HCT116 (cell line): Measurements from ENCODE around the gene PRRX2.

Experiments
- EGR1 ChIP-seq: IDR thresholded peaks from 2 replicates; pipeline ENCODE4 v1.6.1; 2012; ENCODE audit warnings: low read depth
- EZH2 ChIP-seq: fragments of 200-600 bp; sonication (generic); IDR thresholded peaks from 2 replicates; pipeline ENCODE4 v1.6.1; 2017; ENCODE audit warnings: antibody characterized with exemption, mixed run types
- EZH2phosphoT487 ChIP-seq: fragments of 200-600 bp; IDR thresholded peaks from 2 replicates; pipeline ENCODE4 v1.6.1; 2018; ENCODE audit warnings: antibody characterized with exemption, borderline replicate concordance
- JUND ChIP-seq: IDR thresholded peaks from 2 replicates; pipeline ENCODE4 v1.6.1; 2012
- POLR2A ChIP-seq: IDR thresholded peaks from 2 replicates; pipeline ENCODE4 v1.7.0; 2011; ENCODE audit warnings: borderline replicate concordance; ENCODE audit not compliant: insufficient read depth, insufficient read length; ENCODE audit errors: extremely low read depth
- POLR2AphosphoS5 ChIP-seq: IDR thresholded peaks from 2 replicates; pipeline ENCODE4 v1.6.1; 2011; ENCODE audit warnings: mild to moderate bottlenecking, low read depth, low read length, moderate library complexity
- RAD21 ChIP-seq: IDR thresholded peaks from 2 replicates; pipeline ENCODE4 v1.6.1; 2012; ENCODE audit warnings: low read depth, mild to moderate bottlenecking
- SP1 ChIP-seq: IDR thresholded peaks from 2 replicates; pipeline ENCODE4 v1.6.1; 2012; ENCODE audit warnings: low read depth
- ZFX ChIP-seq: fragments of 450-650 bp; IDR thresholded peaks from 2 replicates; pipeline ENCODE4 v1.6.1; 2017
- ZNF274 ChIP-seq: fragments of 200-500 bp; sonication (Bioruptor generic); IDR thresholded peaks from 2 replicates; pipeline ENCODE4 v1.6.1; 2014; ENCODE audit warnings: mild to moderate bottlenecking, low read depth, low read length, inconsistent platforms
- TF ChIP-seq, protein P1 (sequence below): IDR thresholded peaks from 2 replicates; pipeline ENCODE4 v1.6.1; 2012
- TF ChIP-seq, protein P2 (sequence below), 3 experiments: fragments of 200-600 bp in 1 of 3; sonication (generic) in 1 of 3; IDR thresholded peaks in 2 of 3; conservative IDR thresholded peaks in 1 of 3; 2 replicates each; pipeline ENCODE4 v1.5.1; 2012 to 2017; ENCODE audit warnings: low read depth in 2 of 3, low read length in 2 of 3, antibody characterized with exemption in 1 of 3, borderline replicate concordance in 1 of 3, control low read depth in 1 of 3, mild to moderate bottlenecking in 1 of 3, mixed read lengths in 1 of 3, mixed run types in 1 of 3, moderate library complexity in 1 of 3; ENCODE audit not compliant: insufficient read depth in 1 of 3
- TF ChIP-seq, protein P3 (sequence below): IDR thresholded peaks from 2 replicates; pipeline ENCODE4 v1.6.1; 2011; ENCODE audit warnings: mild to moderate bottlenecking, low read length, moderate library complexity; ENCODE audit not compliant: insufficient replicate concordance; ENCODE audit errors: extremely low read depth
- TF ChIP-seq, protein P4 (sequence below): IDR thresholded peaks from 2 replicates; pipeline ENCODE4 v1.6.1; 2012; ENCODE audit warnings: low read depth

DNA sequence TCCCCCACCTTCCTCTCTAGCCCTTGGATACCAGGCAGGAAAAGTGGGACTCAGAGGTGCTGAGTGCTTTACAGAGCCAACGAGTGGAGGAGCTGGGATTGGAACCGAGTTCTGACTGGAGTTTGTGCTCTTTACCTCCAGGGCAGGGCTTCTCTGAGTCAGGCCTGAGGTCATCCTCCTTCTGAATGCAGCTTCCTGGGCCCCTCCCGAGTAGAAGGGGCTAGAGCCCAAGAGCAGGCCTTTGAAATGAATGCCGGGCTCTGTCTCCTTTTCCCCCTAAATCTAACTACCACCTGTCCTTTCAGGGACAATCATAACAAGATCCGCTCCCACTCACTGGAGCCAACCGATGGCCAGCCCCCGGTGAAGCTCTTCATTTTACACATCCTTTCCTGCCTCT, 74.7 kb downstream of the PRRX2 start:
- TF ChIP-seq EZH2: no peak
- TF ChIP-seq, protein P1, sequence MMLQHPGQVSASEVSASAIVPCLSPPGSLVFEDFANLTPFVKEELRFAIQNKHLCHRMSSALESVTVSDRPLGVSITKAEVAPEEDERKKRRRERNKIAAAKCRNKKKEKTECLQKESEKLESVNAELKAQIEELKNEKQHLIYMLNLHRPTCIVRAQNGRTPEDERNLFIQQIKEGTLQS: no peak
- TF ChIP-seq JUND: no peak
- TF ChIP-seq, protein P2, sequence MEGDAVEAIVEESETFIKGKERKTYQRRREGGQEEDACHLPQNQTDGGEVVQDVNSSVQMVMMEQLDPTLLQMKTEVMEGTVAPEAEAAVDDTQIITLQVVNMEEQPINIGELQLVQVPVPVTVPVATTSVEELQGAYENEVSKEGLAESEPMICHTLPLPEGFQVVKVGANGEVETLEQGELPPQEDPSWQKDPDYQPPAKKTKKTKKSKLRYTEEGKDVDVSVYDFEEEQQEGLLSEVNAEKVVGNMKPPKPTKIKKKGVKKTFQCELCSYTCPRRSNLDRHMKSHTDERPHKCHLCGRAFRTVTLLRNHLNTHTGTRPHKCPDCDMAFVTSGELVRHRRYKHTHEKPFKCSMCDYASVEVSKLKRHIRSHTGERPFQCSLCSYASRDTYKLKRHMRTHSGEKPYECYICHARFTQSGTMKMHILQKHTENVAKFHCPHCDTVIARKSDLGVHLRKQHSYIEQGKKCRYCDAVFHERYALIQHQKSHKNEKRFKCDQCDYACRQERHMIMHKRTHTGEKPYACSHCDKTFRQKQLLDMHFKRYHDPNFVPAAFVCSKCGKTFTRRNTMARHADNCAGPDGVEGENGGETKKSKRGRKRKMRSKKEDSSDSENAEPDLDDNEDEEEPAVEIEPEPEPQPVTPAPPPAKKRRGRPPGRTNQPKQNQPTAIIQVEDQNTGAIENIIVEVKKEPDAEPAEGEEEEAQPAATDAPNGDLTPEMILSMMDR (IDR thresholded peaks at IDR 0.05 in 2 of 3, conservative IDR thresholded peaks at IDR 0.05 in 1 of 3; ENCODE audit: borderline replicate concordance in 1 of 3, insufficient read depth in 1 of 3, low read depth in 2 of 3, low read length in 2 of 3): no peak
- no peak for TF ChIP-seq RAD21
- no peak for TF ChIP-seq POLR2A
- TF ChIP-seq, protein P3, sequence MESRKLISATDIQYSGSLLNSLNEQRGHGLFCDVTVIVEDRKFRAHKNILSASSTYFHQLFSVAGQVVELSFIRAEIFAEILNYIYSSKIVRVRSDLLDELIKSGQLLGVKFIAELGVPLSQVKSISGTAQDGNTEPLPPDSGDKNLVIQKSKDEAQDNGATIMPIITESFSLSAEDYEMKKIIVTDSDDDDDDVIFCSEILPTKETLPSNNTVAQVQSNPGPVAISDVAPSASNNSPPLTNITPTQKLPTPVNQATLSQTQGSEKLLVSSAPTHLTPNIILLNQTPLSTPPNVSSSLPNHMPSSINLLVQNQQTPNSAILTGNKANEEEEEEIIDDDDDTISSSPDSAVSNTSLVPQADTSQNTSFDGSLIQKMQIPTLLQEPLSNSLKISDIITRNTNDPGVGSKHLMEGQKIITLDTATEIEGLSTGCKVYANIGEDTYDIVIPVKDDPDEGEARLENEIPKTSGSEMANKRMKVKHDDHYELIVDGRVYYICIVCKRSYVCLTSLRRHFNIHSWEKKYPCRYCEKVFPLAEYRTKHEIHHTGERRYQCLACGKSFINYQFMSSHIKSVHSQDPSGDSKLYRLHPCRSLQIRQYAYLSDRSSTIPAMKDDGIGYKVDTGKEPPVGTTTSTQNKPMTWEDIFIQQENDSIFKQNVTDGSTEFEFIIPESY: no peak
- TF ChIP-seq EGR1: no peak
- TF ChIP-seq ZFX: no peak
- no peak for TF ChIP-seq EZH2phosphoT487
- TF ChIP-seq POLR2AphosphoS5: no peak
- TF ChIP-seq, protein P4, sequence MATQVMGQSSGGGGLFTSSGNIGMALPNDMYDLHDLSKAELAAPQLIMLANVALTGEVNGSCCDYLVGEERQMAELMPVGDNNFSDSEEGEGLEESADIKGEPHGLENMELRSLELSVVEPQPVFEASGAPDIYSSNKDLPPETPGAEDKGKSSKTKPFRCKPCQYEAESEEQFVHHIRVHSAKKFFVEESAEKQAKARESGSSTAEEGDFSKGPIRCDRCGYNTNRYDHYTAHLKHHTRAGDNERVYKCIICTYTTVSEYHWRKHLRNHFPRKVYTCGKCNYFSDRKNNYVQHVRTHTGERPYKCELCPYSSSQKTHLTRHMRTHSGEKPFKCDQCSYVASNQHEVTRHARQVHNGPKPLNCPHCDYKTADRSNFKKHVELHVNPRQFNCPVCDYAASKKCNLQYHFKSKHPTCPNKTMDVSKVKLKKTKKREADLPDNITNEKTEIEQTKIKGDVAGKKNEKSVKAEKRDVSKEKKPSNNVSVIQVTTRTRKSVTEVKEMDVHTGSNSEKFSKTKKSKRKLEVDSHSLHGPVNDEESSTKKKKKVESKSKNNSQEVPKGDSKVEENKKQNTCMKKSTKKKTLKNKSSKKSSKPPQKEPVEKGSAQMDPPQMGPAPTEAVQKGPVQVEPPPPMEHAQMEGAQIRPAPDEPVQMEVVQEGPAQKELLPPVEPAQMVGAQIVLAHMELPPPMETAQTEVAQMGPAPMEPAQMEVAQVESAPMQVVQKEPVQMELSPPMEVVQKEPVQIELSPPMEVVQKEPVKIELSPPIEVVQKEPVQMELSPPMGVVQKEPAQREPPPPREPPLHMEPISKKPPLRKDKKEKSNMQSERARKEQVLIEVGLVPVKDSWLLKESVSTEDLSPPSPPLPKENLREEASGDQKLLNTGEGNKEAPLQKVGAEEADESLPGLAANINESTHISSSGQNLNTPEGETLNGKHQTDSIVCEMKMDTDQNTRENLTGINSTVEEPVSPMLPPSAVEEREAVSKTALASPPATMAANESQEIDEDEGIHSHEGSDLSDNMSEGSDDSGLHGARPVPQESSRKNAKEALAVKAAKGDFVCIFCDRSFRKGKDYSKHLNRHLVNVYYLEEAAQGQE: no peak
- no peak for TF ChIP-seq ZNF274
- no peak for TF ChIP-seq SP1
